ENCODE measurements around the gene PTP4A2.

The PTP4A2 gene

GRCh38 chr1:31879981-31880608, 58.1 kb downstream of the PTP4A2 start:
- no peak for DNase-seq
- TF ChIP-seq POLR2A (IDR thresholded peaks at IDR 0.05; ENCODE audit: low read length): no peak

GRCh38 chr1:31878058-31878457, 60.1 kb downstream of the PTP4A2 start:
- no peak for DNase-seq

GRCh38 chr1:31877544-31877943, 60.6 kb downstream of the PTP4A2 start:
- TF ChIP-seq POLR2A (IDR thresholded peaks at IDR 0.05; ENCODE audit: low read length): no peak
- TF ChIP-seq GATA1 (IDR thresholded peaks at IDR 0.05; ENCODE audit: low read depth, low read length): no peak
- no peak for DNase-seq

More at GRCh38 chr1:31878058-31878457, 60.1 kb downstream of the PTP4A2 start:
- TF ChIP-seq POLR2A (IDR thresholded peaks at IDR 0.05; ENCODE audit: low read length) (no peak), GATA1 (IDR thresholded peaks at IDR 0.05; ENCODE audit: low read depth, low read length) (no peak)

- TF ChIP-seq GATA1 (IDR thresholded peaks at IDR 0.05; ENCODE audit: low read depth, low read length) (no peak), POLR2A (IDR thresholded peaks at IDR 0.05; ENCODE audit: low read length) (no peak)
- DNase-seq: no peak
These were observed 62.4 kb downstream of the PTP4A2 start for GRCh38 chr1:31875636-31876236.

GRCh38 chr1:31874942-31875341, 63.2 kb downstream of the PTP4A2 start:
- DNase-seq: no peak
- no peak for TF ChIP-seq POLR2A (IDR thresholded peaks at IDR 0.05; ENCODE audit: low read length)
- no peak for TF ChIP-seq GATA1 (IDR thresholded peaks at IDR 0.05; ENCODE audit: low read depth, low read length)

- no peak for DNase-seq
- TF ChIP-seq GATA1 (IDR thresholded peaks at IDR 0.05; ENCODE audit: low read depth, low read length) (no peak), POLR2A (IDR thresholded peaks at IDR 0.05; ENCODE audit: low read length) (no peak)
These were observed 65.2 kb downstream of the PTP4A2 start for GRCh38 chr1:31872658-31873636.

GRCh38 chr1:31871703-31872102, 66.5 kb downstream of the PTP4A2 start:
- no peak for DNase-seq
- no peak for TF ChIP-seq GATA1 (IDR thresholded peaks at IDR 0.05; ENCODE audit: low read depth, low read length)
- TF ChIP-seq POLR2A (IDR thresholded peaks at IDR 0.05; ENCODE audit: low read length): no peak

- TF ChIP-seq GATA1 (IDR thresholded peaks at IDR 0.05; ENCODE audit: low read depth, low read length) (no peak), POLR2A (IDR thresholded peaks at IDR 0.05; ENCODE audit: low read length) (no peak)
These were observed 68.0 kb downstream of the PTP4A2 start for GRCh38 chr1:31870086-31870736.

GRCh38 chr1:31869449-31869848, 68.7 kb downstream of the PTP4A2 start:
- TF ChIP-seq GATA1 (IDR thresholded peaks at IDR 0.05; ENCODE audit: low read depth, low read length) (no peak), POLR2A (IDR thresholded peaks at IDR 0.05; ENCODE audit: low read length) (no peak)
- DNase-seq: no peak

More at GRCh38 chr1:31870086-31870736, 68.0 kb downstream of the PTP4A2 start:
- DNase-seq: no peak

- no peak for DNase-seq
- TF ChIP-seq GATA1 (IDR thresholded peaks at IDR 0.05; ENCODE audit: low read depth, low read length) (no peak), POLR2A (IDR thresholded peaks at IDR 0.05; ENCODE audit: low read length) (no peak)
These were observed 69.3 kb downstream of the PTP4A2 start for GRCh38 chr1:31868862-31869261.

- no peak for DNase-seq
- TF ChIP-seq GATA1 (IDR thresholded peaks at IDR 0.05; ENCODE audit: low read depth, low read length) (no peak), POLR2A (IDR thresholded peaks at IDR 0.05; ENCODE audit: low read length) (no peak)
These were observed 70.6 kb downstream of the PTP4A2 start for GRCh38 chr1:31867546-31867945.

GRCh38 chr1:31866450-31867032, 71.6 kb downstream of the PTP4A2 start:
- TF ChIP-seq POLR2A (IDR thresholded peaks at IDR 0.05; ENCODE audit: low read length): no peak
- TF ChIP-seq GATA1 (IDR thresholded peaks at IDR 0.05; ENCODE audit: low read depth, low read length): no peak
- DNase-seq: no peak

- DNase-seq: no peak
- TF ChIP-seq GATA1 (IDR thresholded peaks at IDR 0.05; ENCODE audit: low read depth, low read length): no peak
- TF ChIP-seq POLR2A (IDR thresholded peaks at IDR 0.05; ENCODE audit: low read length): no peak
These were observed 72.3 kb downstream of the PTP4A2 start for GRCh38 chr1:31865728-31866449.

Data from erythroblast (primary cell).